ENCODE data around the gene OR8B8. TPM values are rescaled to one million over a fixed set of nuclear protein-coding genes. Genes with fewer than 3 reads are reported as not detected.

OR8B8 gene
- total and polyA plus RNA-seq, 8 donors, result not detected

- Histone ChIP-seq H3K27me3 (no peaks in the 10 kb centered on the region), H3K4me1 (no peaks in the 10 kb centered on the region), H3K27ac (no peak overlapping the region), H3K4me3 (no peak overlapping the region), H3K36me3 (no peaks in the 10 kb centered on the region), H3K9me3 (peaks cover 0 to 7% (median 4%) of the 10 kb centered on the region in 4 donors)
- no peak for DNase-seq
- intact Hi-C loops (cut with DNase I; ENCODE audit: low total_unique reads), result no loop called here
- no peak for TF ChIP-seq EP300 (IDR thresholded peaks at IDR 0.05)
- 70 to 87% (median 81%) methylated on average over 7 of the region's 7 CpGs for WGBS, 5 donors
Measured at GRCh38 chr11:124441519-124441918, 4.0 kb downstream of the OR8B8 start.

GRCh38 chr11:124441081-124441480 lies 4.4 kb downstream of the OR8B8 start:
- no peak overlapping the region for H3K27ac ChIP-seq
- WGBS, 5 donors, result 75 to 84% (median 78%) methylated on average over 5 of the region's 5 CpGs
- no peak overlapping the region for H3K4me3 ChIP-seq
- no peak for TF ChIP-seq POLR2AphosphoS5 (IDR thresholded peaks at IDR 0.05)
- TF ChIP-seq CTCF (IDR thresholded peaks at IDR 0.05), result no peak
- TF ChIP-seq EP300 (IDR thresholded peaks at IDR 0.05), result no peak
- TF ChIP-seq POLR2A (IDR thresholded peaks at IDR 0.05), result no peak
- no peaks in the 10 kb centered on the region for H3K4me1 ChIP-seq
- no peaks in the 10 kb centered on the region for H3K27me3 ChIP-seq
- H3K36me3 ChIP-seq, result no peaks in the 10 kb centered on the region
- H3K9me3 ChIP-seq, result peaks cover 0 to 7% (median 4%) of the 10 kb centered on the region in 4 donors
- intact Hi-C loops (cut with DNase I; ENCODE audit: low total_unique reads), result no loop called here
- DNase-seq, result no peak

- Histone ChIP-seq H3K9me3 (peaks cover 0 to 7% (median 4%) of the 10 kb centered on the region in 4 donors), H3K36me3 (no peaks in the 10 kb centered on the region), H3K4me1 (no peaks in the 10 kb centered on the region), H3K27ac (no peak overlapping the region), H3K27me3 (no peaks in the 10 kb centered on the region), H3K4me3 (no peak overlapping the region)
- 74 to 84% (median 78%) methylated on average over 4 of the region's 4 CpGs for WGBS, 5 donors
- intact Hi-C loops (cut with DNase I; ENCODE audit: low total_unique reads), result no loop called here
- no peak for TF ChIP-seq EP300 (IDR thresholded peaks at IDR 0.05)
- no peak for TF ChIP-seq POLR2AphosphoS5 (IDR thresholded peaks at IDR 0.05)
- TF ChIP-seq CTCF (IDR thresholded peaks at IDR 0.05), result no peak
- TF ChIP-seq POLR2A (IDR thresholded peaks at IDR 0.05), result no peak
- no peak for DNase-seq
Measured at GRCh38 chr11:124440608-124441007, 4.9 kb downstream of the OR8B8 start.

- TF ChIP-seq POLR2A (IDR thresholded peaks at IDR 0.05) (no peak), EP300 (IDR thresholded peaks at IDR 0.05) (no peak), POLR2AphosphoS5 (IDR thresholded peaks at IDR 0.05) (no peak), CTCF (IDR thresholded peaks at IDR 0.05) (no peak)
- no peak for DNase-seq
- no peaks in the 10 kb centered on the region for H3K27me3 ChIP-seq
- no peaks in the 10 kb centered on the region for H3K4me1 ChIP-seq
- no peak overlapping the region for H3K4me3 ChIP-seq
- H3K36me3 ChIP-seq, result no peaks in the 10 kb centered on the region
- intact Hi-C loops (cut with DNase I; ENCODE audit: low total_unique reads), result no loop called here
- WGBS, 5 donors, result 75 to 87% (median 80%) methylated on average over 2 of the region's 2 CpGs
- H3K27ac ChIP-seq, result no peak overlapping the region
- H3K9me3 ChIP-seq, result peaks cover 0 to 10% (median 5%) of the 10 kb centered on the region in 4 donors
Measured at GRCh38 chr11:124434699-124435098, 10.8 kb downstream of the OR8B8 start.

GRCh38 chr11:124429599-124429998 lies 15.9 kb downstream of the OR8B8 start:
- no peaks in the 10 kb centered on the region for H3K4me1 ChIP-seq
- WGBS, 5 donors, result 57 to 71% (median 64%) methylated on average over 2 of the region's 2 CpGs
- no peak overlapping the region for H3K27ac ChIP-seq
- H3K27me3 ChIP-seq, result no peaks in the 10 kb centered on the region
- no peaks in the 10 kb centered on the region for H3K36me3 ChIP-seq
- H3K9me3 ChIP-seq, result peaks cover 0 to 7% (median 2%) of the 10 kb centered on the region in 4 donors
- no peak overlapping the region for H3K4me3 ChIP-seq
- no peak for DNase-seq
- intact Hi-C loops (cut with DNase I; ENCODE audit: low total_unique reads), result no loop called here
- TF ChIP-seq CTCF (IDR thresholded peaks at IDR 0.05) (no peak), POLR2A (IDR thresholded peaks at IDR 0.05) (no peak), POLR2AphosphoS5 (IDR thresholded peaks at IDR 0.05) (no peak), EP300 (IDR thresholded peaks at IDR 0.05) (no peak)

Data from stomach (tissue), 9 donors.